Activated CD8-positive, alpha-beta memory T cell treated with anti-CD3 and anti-CD28 coated beads for 48 hours (primary cell): Measurements from ENCODE around the gene THRB.

Experiments
- DNase-seq, 3 experiments: peaks; one replicate each; pipeline ENCODE4 v3.0.0-alpha.2; 2020; ENCODE audit warnings: low read depth in 2 of 3, low spot score in 2 of 3

Gene THRB

DNA sequence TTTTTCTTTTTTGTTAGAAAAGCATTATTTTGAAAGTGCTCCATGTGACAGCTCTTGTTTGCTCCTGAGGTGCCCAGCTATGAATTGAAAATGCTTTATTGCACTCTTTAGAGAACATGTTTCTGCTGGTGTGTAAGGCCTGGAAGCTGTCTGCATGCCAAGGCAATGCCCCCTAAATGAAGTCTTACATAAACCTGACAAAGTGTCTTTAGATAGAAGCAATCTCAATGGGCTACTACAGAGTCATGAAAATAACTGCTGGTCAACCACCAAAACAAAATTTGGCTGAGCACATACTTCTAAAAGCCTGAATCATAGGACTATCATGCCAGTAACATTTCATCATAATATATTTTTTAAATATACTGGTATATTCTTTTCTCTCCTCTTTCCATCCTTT is 178.7 kb downstream of the THRB start:
- no peak for DNase-seq

DNA sequence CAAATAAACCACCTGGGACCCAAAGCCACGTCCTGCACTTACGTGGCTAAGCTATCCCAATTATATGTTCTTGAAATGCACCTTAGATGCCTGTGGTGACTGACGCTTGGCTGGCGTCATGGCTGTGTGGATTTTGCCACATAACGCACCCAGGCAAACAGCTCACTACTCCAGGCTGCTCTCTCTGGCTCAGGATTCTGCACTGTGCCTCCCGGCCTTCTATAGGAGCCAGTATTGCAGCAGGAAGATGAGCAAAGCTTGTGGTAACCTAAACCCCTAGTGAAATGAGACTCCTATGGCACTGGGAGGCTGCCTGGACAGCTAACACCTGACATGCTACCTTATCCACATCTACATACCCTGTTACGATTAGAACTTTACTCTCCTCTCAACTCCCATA is 179.3 kb downstream of the THRB start:
- no peak for DNase-seq

DNA sequence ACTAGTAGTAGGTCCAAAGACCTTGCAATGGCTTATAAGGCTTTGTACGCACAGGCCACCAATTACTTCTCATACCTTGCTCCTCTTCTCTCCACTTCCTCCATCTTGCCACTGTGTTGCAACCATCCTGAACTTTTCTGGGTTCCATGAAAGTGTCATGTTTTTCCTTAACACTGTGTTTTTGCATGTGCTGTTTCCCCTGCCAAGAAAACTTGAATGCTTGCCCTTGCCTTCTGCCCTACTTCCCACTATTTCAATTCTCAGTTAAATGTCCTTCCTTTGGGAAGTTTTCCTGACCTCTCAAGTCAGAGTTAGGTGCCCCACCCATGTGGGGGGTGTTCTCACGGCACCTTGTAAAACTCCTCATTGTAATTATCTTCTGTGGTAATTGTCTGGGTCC is 182.8 kb downstream of the THRB start:
- DNase-seq = no peak

DNA sequence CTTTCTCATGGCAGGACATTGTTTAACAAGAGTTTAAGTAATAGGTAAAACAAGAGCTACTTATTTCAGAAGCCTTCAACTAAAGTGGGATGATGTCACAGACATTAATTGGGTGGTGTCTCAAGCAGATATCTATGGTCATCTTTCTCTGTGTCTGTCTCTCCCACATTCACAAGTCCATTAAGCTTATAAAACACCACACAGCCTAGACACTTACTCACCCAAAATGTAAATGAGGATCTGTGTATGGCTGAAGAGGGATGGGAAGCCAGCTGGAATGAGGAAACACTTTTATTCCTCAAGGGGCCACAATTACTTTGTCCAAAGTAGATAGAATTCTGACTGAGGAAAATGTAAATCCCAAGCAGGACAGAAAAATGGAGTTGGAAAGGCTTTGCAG is 183.8 kb downstream of the THRB start:
- DNase-seq = no peak

DNA sequence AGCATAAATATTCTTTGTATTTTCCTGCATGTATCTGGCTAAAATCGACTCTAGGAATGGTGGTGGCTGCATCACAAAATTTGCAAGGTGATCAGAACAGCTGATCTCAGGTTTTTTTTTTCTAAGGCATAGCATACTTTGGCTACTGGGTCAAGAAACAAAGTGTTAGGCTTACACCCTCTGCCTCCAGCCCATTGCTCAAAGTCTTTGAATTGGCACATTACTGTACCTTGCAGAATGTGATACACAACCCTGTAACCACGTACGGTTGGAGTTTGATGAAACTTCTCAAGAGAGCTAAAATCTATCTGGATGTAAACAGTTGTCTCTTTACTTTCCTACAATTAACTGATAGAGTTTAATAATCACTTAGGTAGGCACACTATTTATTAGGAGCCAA is 188.1 kb downstream of the THRB start:
- DNase-seq = no peak

DNA sequence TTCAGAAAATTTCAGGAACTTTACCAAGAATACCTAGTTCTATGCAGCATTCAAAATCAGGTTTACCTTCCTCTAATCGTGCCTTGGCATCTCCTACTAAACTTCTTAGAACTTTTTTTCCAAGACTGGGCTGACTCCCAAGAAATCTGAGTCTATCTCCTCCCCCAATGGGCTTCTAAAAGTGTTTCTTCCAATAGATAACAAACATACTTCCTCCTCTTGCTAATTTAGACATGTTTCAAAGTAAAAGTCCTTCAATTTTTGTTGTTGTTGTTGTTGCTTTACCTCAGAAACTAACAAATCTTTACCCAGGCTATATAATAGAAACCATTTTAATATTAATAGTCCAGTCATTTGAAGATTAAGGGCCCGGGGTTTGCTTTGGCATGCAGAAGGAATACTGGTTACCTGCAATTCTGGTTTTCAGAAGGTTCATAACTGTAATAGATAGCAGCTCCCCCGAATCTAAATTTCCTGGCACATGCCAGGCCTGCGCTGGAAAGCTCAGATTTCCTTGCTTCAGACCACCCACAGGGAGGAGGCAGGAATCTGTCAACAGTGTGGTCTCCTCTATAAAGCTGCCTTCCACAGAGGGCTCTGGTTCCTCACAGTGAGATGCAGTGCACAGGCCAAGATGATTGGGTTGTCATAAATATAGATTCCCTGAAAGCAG is 188.7 kb downstream of the THRB start:
- no peak for DNase-seq

DNA sequence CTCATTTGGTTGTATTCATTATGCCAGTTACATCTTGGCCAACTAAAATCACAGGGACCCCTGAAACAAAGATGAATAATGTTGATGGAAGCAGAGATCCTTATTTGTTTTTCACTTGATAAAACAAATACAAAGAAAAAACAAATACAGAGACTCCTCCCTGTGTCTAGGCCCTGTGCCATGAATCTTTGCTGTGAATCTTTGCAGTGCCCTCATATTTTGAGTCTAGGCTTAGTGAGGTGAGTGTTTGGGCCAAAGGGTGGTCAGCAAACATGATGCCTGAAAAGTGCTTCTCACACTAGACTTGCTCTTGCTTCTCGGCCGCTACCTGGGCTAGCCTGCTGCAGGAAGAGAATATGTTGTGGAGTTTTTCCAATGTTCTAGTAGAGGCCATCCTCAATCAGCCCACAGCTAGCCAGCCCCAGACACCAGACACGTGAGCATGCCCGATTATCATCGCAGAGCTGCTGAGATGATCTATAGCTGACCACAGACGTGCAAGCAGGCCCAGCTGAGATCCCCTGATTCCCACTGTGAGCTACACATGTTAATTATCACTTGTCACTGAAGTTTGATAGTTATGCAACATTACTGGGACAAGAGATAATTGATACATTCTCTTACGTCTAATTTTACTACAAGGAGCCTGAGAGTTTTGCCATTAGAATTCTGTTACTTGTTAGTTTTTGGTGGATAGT is 191.4 kb downstream of the THRB start:
- no peak for DNase-seq

DNA sequence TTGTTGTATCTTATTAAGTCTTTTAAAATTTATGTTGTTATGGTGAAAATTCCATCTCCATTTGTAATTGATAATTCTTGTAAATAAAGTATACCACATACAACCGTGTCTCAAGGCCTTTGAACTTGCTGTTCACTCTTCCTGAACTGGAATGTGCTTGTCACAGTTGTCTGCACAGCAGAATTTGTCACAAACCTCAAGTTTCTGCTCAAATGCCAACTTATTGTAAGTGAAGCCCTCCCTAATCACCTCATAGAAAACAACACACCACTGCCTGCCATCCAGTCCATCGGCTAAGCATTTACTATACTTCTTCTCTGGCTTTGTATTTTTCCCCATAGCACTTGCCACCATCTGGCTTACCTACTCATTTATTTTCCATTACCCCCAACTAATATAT is 192.3 kb downstream of the THRB start:
- no peak for DNase-seq

DNA sequence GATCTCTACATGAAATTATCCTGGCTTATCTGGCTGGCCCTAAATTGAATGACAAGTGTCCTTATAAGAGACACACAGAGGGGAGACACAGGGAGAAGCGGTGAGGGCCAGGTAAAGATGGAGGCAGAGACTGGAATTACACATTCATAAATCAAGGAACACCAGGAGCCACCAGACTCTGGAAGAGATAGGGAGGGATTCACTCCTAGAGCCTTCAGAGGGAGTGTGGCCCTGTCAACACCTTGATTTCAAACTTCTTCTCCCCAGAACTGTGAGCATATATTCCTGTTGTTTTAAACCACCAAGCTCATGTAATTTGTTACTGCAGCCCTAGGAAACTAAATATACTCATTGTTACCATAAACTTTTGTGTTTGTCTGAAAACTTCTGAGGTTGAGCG is 193.7 kb downstream of the THRB start:
- DNase-seq = no peak

DNA sequence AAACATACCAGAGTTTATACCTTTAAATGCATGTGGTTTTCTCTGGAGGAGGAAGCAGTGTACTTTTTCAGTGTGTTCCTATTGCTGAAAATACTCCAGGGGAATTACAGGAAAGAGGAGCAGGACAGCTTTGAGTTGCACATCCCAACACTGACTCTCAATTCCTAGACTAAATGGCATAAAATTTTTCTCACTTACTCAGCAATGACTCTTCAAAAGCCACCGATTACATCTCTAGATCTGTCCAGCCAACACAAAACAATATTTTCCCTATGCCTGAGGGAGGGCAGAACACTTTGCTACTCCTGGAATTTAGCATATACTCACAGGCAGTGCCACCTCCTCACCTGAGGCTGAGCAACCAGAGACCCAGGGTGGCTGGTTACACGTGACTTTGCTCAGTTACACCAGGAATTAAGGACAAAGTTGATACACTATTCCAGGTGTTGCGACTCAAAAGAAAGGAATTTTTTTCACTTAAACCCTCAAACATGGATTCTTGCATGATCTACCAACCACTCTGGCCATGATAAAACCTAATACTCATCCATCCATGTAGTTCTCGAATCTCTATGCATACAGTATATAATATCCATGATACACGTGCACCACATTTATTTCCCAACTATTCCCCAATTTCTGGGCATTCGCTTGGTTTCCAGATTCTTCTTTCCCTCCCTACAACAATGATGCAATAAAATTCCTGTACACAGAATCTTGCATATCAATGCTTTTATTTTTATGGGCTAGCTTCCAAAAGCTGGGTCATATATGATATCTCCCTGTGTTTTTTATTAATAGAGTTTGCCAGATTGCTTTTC is 194.6 kb downstream of the THRB start:
- no peak for DNase-seq

DNA sequence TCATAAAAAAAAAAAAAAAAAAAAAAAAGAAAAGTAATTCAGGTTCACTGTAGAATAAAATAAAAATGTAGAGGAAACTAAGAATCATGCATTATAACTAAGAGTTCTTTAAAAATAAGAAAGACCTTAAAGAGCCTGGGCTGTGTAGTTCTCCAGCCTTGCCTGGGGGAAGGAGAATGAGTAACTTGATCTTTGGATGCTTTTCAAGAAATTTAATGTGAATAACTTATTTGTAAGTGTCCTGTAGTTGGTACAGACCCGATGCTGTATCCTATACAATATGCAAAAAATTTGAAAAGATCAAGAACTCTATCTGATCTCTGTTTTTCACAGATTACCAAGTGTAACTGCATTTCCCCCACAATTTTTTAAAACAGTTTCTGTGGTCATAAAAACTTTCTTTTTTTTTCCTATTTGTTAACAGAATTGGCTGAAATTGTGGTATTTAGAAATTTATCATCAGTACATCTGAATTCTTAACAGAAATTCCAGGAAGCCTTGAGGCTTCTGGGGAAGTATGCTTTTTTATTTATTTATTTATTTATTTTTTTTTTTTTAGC is 195.3 kb downstream of the THRB start:
- DNase-seq = no peak

DNA sequence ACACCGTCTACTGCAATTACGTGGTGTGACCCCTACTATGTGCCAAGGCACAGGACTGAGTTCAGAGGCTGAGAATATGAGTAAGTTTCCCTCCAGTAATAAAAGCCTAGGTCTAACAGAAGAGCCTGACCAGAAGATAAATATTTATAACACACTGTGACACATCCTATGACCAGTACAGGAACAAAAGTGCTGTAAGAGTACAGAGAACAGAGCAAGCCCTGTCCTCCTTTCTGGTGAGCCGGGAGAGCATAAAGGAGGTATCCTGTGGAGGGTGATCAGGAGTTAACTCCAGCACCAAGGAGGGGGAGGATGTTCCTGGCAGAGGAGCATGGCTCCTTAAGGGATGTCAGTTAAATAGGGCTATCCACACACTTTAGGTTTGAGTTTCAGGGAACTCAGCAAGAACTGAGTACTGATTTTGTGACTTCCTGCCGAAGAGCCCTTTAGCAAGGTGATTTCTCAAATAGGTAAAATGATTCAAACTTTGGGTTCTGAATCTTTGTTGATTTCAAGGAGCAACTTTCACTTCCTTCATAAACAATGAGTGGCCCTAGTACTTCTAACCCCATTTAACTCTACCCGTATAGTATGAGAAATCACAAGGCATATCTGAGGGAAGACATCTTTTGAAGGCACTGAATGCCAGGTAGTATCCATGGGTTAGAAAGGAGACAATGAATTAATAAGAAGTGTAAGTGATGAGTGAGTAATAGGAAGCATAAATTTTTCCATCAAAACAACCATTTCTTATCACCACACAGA is 198.0 kb downstream of the THRB start:
- no peak for DNase-seq

DNA sequence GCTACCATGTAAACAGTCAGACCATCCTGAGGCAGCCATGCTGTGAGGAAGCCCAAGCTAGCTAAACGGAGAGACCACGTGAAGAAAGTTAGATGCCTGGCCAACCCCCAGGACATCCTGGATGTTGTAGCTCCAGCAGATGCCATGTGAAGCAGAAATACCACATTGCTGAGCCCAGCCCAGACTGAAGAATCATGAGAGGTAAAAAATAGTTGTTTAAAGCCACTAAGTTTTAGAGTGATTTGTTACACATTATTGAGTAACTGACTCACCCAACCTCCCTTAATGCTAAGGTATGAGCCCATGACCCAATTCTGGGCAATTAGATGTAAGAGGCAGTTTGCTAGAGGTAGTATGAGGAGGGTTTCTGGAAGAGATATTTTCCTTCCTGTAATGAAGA is 200.5 kb downstream of the THRB start:
- DNase-seq = no peak

DNA sequence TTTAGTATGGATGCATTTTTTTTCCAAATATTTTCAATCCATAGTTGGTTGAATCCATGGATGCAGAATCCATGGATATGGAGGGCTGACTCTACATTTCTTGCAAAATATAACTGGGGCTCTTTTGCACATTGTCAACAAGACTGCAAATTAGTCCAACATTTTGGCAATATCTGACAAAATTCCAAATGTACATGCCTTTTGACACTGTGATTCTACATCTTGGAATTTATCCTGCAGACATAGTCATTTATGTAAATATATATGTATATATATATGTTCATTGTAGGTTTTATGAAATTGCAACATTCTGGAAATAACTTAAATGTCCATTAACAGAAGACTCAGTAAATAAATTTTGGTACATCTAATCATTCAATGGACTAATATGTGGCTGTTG is 203.0 kb downstream of the THRB start:
- no peak for DNase-seq

DNA sequence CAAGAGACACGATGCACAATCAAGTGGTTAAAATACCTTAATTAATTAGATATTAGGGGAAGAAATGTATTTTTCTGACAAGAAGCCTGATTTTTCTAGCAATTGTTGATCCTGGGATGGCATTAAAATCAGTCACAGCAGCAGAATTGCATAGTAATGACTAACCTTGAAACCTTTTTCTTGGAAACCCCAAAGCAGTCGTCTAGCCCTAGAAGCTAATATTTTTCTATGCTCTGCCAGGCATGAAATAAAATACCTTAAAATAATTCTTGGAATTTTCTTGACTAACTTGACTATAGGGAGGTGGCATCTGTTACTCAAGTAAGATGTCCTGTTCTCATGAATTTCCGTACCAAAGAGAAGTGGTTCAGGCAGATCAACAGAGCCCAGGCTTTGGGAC is 204.1 kb downstream of the THRB start:
- DNase-seq = no peak

DNA sequence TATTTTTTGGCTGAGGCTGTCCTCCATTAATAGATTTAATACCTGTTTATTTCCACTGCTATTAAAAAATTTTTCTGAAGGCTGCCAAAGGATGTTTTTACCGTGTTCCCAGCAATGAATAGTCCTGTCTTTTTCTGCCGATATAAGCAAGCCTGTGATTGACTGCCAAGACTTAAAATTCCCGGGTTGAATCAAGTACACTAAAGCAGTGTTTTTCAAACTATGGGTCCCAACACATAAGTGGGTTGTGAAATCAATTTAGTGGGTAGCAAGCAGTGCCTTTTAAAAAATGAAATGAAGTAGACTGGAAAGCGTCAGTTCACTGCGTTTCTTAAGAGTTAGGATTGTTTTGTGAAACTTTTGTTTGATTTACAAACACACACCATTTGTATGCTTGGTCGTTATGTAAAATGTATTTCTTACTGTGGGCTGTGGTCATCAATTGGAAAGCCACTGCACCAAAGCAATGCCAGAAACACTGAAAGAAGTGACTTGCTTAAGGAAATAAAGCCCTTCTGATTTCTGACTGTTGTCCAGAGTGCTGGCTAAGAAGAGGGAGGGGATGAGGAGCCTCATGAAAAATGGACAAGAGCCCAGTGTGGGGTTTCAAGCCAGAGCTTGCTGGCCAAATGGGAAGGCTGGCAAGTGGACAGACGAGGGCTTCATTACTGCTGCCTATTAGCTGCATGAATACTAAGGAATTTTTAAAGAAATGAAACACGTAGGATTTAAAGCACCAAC is 206.0 kb downstream of the THRB start:
- DNase-seq = no peak

DNA sequence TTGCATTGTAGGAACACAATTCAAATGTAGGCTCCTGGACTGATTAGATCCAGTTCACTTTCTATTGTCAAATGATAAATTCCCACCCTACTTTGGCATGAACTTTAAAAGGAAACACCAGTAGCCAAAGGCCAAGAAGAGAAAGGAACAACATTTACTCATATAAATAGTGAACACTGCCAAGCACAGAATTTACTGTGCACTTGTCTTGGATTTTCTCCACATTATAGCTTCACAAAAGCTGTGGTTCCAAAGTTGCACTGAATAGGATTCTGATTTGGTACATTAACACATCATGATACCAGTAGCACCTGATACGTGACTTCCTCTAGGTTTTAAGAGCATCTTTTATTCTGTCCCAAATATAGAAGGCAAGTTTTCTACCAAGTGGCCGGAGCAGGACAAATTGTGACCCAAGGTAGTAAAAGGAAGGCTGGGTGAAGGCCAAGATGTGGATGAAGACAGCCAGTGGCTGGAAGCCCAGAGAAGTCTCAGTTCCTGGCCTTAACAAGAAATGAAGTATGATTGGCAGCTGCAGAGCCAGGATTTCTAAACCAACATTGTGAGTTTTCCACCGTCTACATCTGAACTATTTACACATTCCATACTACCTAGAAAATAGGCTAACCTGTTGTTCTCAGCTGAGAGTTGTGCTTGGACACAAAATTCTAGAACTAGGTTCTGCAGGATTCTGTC is 206.7 kb downstream of the THRB start:
- no peak for DNase-seq

DNA sequence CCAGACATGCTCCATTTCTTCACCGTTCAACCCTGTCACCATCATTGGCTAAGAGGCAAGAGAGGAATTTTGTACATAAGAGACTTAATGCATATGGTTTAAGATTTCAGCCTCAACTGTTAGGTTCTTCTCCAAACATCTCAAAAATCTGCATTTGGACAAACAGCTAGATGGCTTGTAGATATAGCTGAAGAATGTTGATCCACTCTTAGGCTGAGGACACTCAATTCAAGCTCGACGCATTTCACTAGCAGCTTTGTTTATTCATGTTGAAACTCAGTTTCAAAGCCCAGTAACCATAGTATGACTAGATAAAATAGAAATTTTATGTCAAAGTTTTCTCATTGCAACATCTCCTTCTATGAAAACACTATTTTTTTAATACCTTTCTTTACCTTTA is 208.2 kb downstream of the THRB start:
- DNase-seq = no peak

DNA sequence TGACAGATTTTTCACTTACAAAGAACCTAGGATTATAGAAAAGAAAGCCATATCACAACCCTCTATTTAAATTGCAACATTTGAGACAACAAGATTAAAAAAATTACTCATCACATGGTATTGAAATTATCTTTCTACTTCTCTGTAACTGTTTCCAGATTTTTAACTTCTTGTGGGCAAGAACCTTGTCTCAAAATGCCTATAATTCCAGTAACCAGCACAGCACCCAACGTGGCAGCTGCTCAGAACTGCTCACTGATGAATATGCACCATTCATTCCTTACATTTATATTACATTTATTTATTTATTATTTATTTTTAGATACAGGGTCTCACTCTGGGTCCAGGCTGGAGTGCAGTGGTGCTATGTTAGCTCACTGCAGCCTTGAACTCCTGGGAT is 216.1 kb downstream of the THRB start:
- no peak for DNase-seq

DNA sequence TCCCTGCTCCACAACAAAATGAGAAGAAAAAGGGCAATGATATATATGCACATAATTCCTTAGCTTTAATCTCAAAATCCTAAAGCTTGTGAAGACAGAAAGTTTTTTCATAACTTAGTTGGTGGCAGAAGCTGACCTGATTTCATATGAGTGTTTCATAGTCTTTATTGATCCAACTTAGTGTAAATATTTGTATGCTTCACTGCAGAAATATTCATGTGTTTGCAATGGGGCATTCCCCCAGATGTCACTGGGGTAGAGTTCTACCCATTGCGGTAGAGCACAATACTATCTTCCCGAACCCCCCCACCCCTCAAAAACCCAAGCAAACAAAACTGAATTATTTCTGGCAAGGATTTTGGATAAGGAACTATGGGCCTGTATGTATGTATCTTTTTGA is 221.2 kb downstream of the THRB start:
- DNase-seq = no peak
